Aorta (tissue), 5 donors: ENCODE results near the gene DVL1. TPM values are rescaled to one million over a fixed set of nuclear protein-coding genes. Genes with fewer than 3 reads are reported as not detected.

Experiments
- ATAC-seq: fragments of 200-7000 bp; cut with Tn5 transposase; one replicate; pipeline ENCODE4 v1.9.1; 2022; ENCODE audit warnings: moderate library complexity; ENCODE audit not compliant: low FRiP score
- DNase-seq, 2 donors: peaks; one replicate each; pipeline ENCODE4 v3.0.0-alpha.2; 2020
- H3K27ac ChIP-seq, 2 donors: one replicate each; pipeline ENCODE4 v1.5.1; 2013; ENCODE audit warnings: low read length in 2 of 2, mild to moderate bottlenecking in 2 of 2, moderate library complexity in 2 of 2, control low read depth in 1 of 2, inconsistent platforms in 1 of 2, low read depth in 1 of 2
- H3K27me3 ChIP-seq, 2 donors: one replicate each; pipeline ENCODE4 v1.6.1; 2013; ENCODE audit warnings: control low read depth in 1 of 2, low read length in 1 of 2, mild to moderate bottlenecking in 1 of 2, moderate library complexity in 1 of 2; ENCODE audit not compliant: insufficient read depth in 2 of 2, control insufficient read depth in 1 of 2
- H3K36me3 ChIP-seq, 2 donors: one replicate each; pipeline ENCODE4 v1.6.1; 2013; ENCODE audit warnings: control low read depth in 1 of 2, low read length in 1 of 2, mild to moderate bottlenecking in 1 of 2; ENCODE audit not compliant: insufficient read depth in 2 of 2, control insufficient read depth in 1 of 2
- H3K4me1 ChIP-seq, 2 donors: one replicate each; pipeline ENCODE4 v1.6.1; 2013; ENCODE audit warnings: low read length in 2 of 2, control low read depth in 1 of 2, mild to moderate bottlenecking in 1 of 2, moderate library complexity in 1 of 2; ENCODE audit not compliant: insufficient read depth in 2 of 2, control insufficient read depth in 1 of 2
- H3K4me3 ChIP-seq, 2 donors: one replicate each; pipeline ENCODE4 v1.5.1; 2013; ENCODE audit warnings: low read length in 2 of 2, control low read depth in 1 of 2, mild to moderate bottlenecking in 1 of 2
- H3K9me3 ChIP-seq: one replicate; pipeline ENCODE4 v1.6.1; 2013; ENCODE audit warnings: mild to moderate bottlenecking, low read length; ENCODE audit not compliant: control insufficient read depth
- WGBS, 2 donors: extraction: QIAGEN DNeasy Blood & Tissue Kit; methylation state at CpG; one replicate each; pipeline ENCODE4 v1.1.7; 2013; 5-methylcytosine and 5-hydroxymethylcytosine counted together
- intact Hi-C, 2 donors: fragments of 100-400 bp; cut with DNase I; formaldehyde crosslinking; loops; one replicate each; pipeline versions ENCODE4 v1.14.2 to v1.15.0; 2022
- polyA plus RNA-seq, 2 donors: library from polyadenylated mRNA; stranded (reverse); fragments of 200-250 nt; gene quantifications; one replicate each; pipeline ENCODE4 v1.2.3, GENCODE V29; 2013
- total RNA-seq, 2 donors: library from RNA; stranded (reverse); fragmentation: NEBNext Ultra II Directional; extraction: Animal tissue kit (Norgen Biotek cat#: 25700); gene quantifications; one replicate each; pipeline ENCODE4 v1.2.1, GENCODE V29; 2021
- donor health status: healthy with polysubstance abuse.
- donor health status: Bipolar disorder and iron deficiency.
- donor health status: DM: no; HTN: no; CAD: no.
- donor health status: DM: no; HTN: no; CAD: no.
- donor health status: DM: yes; HTN: yes; CAD: no.

The DVL1 gene
- total and polyA plus RNA-seq, 4 donors, result 21.2 to 71.9 (median 51.2) TPM

DNA sequence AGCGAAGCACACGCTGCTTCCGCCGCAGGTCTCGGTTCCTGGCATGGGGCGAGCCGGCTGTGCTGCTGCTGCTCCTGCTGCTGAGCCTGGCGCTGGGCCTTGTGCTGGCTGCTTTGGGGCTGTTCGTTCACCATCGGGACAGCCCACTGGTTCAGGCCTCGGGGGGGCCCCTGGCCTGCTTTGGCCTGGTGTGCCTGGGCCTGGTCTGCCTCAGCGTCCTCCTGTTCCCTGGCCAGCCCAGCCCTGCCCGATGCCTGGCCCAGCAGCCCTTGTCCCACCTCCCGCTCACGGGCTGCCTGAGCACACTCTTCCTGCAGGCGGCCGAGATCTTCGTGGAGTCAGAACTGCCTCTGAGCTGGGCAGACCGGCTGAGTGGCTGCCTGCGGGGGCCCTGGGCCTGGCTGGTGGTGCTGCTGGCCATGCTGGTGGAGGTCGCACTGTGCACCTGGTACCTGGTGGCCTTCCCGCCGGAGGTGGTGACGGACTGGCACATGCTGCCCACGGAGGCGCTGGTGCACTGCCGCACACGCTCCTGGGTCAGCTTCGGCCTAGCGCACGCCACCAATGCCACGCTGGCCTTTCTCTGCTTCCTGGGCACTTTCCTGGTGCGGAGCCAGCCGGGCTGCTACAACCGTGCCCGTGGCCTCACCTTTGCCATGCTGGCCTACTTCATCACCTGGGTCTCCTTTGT lies 15.5 kb downstream of the DVL1 start:
- no peaks in the 10 kb centered on the region for H3K4me1 ChIP-seq
- no peak overlapping the region for H3K27ac ChIP-seq
- no peak overlapping the region for H3K4me3 ChIP-seq
- ATAC-seq (no peak), DNase-seq (no peak)
- intact Hi-C loops, result no loop called here
- no peaks in the 10 kb centered on the region for H3K9me3 ChIP-seq
- WGBS, 2 donors, result 75 to 81% methylated on average over 36 of the region's 36 CpGs
- no peaks in the 10 kb centered on the region for H3K27me3 ChIP-seq
- H3K36me3 ChIP-seq, result no peaks in the 10 kb centered on the region

DNA sequence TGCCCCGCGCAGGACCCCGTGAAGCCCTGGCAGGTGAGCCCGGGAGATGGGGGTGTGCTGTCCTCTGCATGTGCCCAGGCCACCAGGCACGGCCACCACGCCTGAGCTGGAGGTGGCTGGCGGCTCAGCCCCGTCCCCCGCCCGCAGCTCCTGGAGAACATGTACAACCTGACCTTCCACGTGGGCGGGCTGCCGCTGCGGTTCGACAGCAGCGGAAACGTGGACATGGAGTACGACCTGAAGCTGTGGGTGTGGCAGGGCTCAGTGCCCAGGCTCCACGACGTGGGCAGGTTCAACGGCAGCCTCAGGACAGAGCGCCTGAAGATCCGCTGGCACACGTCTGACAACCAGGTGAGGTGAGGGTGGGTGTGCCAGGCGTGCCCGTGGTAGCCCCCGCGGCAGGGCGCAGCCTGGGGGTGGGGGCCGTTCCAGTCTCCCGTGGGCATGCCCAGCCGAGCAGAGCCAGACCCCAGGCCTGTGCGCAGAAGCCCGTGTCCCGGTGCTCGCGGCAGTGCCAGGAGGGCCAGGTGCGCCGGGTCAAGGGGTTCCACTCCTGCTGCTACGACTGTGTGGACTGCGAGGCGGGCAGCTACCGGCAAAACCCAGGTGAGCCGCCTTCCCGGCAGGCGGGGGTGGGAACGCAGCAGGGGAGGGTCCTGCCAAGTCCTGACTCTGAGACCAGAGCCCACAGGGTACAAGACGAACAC lies 16.3 kb downstream of the DVL1 start:
- no peaks in the 10 kb centered on the region for H3K27me3 ChIP-seq
- no peak for ATAC-seq
- no peak overlapping the region for H3K4me3 ChIP-seq
- H3K9me3 ChIP-seq, result no peaks in the 10 kb centered on the region
- intact Hi-C loops, result no loop called here
- H3K4me1 ChIP-seq, result no peaks in the 10 kb centered on the region
- H3K36me3 ChIP-seq, result no peaks in the 10 kb centered on the region
- H3K27ac ChIP-seq, result no peak overlapping the region
- WGBS, 2 donors, result 81 to 82% methylated on average over 38 to 48 of the region's 48 CpGs
- no peak for DNase-seq

DNA sequence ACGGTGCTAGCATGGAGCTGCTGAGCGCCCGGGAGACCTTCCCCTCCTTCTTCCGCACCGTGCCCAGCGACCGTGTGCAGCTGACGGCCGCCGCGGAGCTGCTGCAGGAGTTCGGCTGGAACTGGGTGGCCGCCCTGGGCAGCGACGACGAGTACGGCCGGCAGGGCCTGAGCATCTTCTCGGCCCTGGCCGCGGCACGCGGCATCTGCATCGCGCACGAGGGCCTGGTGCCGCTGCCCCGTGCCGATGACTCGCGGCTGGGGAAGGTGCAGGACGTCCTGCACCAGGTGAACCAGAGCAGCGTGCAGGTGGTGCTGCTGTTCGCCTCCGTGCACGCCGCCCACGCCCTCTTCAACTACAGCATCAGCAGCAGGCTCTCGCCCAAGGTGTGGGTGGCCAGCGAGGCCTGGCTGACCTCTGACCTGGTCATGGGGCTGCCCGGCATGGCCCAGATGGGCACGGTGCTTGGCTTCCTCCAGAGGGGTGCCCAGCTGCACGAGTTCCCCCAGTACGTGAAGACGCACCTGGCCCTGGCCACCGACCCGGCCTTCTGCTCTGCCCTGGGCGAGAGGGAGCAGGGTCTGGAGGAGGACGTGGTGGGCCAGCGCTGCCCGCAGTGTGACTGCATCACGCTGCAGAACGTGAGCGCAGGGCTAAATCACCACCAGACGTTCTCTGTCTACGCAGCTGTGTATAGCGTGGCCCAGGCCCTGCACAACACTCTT lies 17.0 kb downstream of the DVL1 start:
- no peaks in the 10 kb centered on the region for H3K36me3 ChIP-seq

DNA sequence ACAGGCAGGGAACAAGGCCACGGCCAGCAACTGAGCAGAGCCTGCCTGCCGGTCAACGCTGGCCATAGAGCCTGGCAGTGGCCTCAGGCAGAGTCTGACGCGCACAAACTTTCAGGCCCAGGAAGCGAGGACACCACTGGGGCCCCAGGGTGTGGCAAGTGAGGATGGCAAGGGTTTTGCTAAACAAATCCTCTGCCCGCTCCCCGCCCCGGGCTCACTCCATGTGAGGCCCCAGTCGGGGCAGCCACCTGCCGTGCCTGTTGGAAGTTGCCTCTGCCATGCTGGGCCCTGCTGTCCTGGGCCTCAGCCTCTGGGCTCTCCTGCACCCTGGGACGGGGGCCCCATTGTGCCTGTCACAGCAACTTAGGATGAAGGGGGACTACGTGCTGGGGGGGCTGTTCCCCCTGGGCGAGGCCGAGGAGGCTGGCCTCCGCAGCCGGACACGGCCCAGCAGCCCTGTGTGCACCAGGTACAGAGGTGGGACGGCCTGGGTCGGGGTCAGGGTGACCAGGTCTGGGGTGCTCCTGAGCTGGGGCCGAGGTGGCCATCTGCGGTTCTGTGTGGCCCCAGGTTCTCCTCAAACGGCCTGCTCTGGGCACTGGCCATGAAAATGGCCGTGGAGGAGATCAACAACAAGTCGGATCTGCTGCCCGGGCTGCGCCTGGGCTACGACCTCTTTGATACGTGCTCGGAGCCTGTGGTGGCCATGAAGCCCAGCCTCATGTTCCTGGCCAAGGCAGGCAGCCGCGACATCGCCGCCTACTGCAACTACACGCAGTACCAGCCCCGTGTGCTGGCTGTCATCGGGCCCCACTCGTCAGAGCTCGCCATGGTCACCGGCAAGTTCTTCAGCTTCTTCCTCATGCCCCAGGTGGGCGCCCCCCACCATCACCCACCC lies 17.9 kb downstream of the DVL1 start, which contains the start of gene TAS1R3:
TSS of gene TAS1R3 (plus strand) at position 213 of the 898 bp plus-strand sequence. CDS start at position 279, 66 bp downstream.
- ATAC-seq (no peak), DNase-seq (no peak)
- Histone ChIP-seq H3K4me3 (no peak within 1 kb of the TSS), H3K36me3 (no peaks in the 10 kb centered on the region), H3K9me3 (no peaks in the 10 kb centered on the region), H3K27me3 (no peaks in the 10 kb centered on the region), H3K4me1 (no peaks in the 10 kb centered on the region), H3K27ac (no peak within 1 kb of the TSS)
- 74 to 75% methylated on average over 41 of the region's 41 CpGs for WGBS, 2 donors
- intact Hi-C loops, result no loop called here

More for the DNA sequence above, 17.0 kb downstream of the DVL1 start:
- Histone ChIP-seq H3K9me3 (no peaks in the 10 kb centered on the region), H3K27ac (no peak overlapping the region), H3K4me1 (no peaks in the 10 kb centered on the region), H3K4me3 (no peak overlapping the region), H3K27me3 (no peaks in the 10 kb centered on the region)
- intact Hi-C loops, result no loop called here
- WGBS, 2 donors, result 83 to 87% methylated on average over 57 of the region's 57 CpGs
- no peak for DNase-seq
- no peak for ATAC-seq

DNA sequence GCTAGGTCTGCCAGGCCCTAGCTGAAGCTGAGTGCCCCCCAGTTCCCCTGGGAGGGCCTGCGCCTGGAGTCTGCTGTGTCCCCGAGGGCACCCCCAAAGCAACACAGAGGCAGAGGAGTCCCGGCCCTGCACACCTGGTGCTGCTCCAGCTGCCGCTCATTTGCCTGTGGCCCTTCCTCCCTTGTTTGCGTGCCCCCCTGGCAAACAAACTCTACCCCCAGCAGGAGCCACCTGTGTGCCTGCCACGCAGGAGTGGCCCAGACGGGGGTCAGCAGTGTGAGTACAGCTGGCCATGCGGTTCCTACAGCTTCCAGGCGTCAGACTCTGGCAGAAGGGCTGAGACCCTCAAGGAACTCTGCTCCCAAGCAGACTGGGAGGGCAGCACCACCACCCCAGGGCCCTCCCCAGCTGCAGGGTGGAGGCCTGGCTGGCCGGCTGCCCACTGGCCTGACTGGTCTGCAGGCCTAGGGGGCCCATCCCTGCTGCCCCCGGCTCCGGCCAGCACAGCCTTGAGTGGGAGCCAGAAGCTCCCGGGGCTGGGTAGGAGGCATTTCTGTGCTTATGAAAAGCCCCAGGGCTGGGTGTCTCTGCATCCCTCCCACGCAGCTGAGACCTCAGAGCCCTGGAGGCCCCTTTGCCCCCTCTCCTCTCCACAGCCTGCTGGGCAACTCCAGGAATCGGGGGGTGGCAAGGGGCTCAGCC lies 18.7 kb downstream of the DVL1 start:
- no peak for ATAC-seq
- DNase-seq, result no peak
- WGBS, 2 donors, result 60 to 64% methylated on average over 15 of the region's 15 CpGs
- H3K27me3 ChIP-seq, result no peaks in the 10 kb centered on the region
- H3K27ac ChIP-seq, result no peak overlapping the region
- H3K36me3 ChIP-seq, result no peaks in the 10 kb centered on the region
- no peak overlapping the region for H3K4me3 ChIP-seq
- H3K9me3 ChIP-seq, result no peaks in the 10 kb centered on the region
- intact Hi-C loops, result no loop called here
- H3K4me1 ChIP-seq, result no peaks in the 10 kb centered on the region

DNA sequence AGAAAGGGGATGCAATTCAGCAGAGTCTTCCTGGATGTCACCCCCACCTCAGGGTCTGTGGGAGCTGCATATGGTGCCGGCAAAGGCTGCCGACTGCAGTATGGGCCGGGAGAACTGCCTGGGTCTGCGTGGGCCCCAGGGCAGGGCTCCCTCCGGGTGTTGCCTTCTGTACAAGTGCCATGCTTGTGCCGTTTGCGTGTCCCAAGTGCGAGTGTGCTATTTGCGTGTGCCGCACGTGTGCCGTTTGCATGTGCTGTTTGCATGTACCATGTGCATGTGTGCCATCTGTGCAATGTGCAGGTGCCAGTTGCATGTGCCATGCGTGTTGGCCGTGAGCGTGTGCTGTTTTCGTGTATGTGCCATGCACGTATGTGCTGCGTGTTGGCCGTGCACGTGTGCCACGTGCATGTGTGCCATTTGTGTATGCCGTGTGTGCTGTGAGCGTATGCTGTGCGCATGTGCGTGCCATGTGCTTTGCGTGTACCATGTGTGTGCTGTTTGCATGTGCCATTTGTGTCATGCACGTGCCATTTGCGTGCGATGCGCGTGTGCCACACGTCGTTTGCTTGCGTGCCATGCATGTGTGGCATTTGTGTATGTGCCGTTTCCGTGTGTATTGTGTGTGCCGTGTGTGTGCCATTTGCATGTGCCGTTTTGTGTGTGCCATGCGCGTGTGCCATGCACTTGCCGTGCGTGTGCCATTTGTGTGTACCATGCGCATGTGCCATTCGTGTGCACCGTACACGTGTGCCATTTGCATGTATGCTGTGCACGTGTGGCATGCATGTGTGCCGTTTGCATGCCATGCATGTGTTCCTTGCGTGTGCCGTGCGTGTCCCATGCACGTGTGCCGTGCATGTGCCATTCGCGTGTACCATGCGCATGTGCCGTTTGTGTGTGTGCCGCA lies 19.7 kb downstream of the DVL1 start:
- intact Hi-C loops, result no loop called here
- Histone ChIP-seq H3K4me1 (no peaks in the 10 kb centered on the region), H3K4me3 (no peak overlapping the region), H3K27ac (no peak overlapping the region), H3K27me3 (no peaks in the 10 kb centered on the region), H3K9me3 (no peaks in the 10 kb centered on the region), H3K36me3 (no peaks in the 10 kb centered on the region)
- WGBS, 2 donors, result 90% methylated on average over 58 of the region's 58 CpGs
- DNase-seq (no peak), ATAC-seq (no peak)

DNA sequence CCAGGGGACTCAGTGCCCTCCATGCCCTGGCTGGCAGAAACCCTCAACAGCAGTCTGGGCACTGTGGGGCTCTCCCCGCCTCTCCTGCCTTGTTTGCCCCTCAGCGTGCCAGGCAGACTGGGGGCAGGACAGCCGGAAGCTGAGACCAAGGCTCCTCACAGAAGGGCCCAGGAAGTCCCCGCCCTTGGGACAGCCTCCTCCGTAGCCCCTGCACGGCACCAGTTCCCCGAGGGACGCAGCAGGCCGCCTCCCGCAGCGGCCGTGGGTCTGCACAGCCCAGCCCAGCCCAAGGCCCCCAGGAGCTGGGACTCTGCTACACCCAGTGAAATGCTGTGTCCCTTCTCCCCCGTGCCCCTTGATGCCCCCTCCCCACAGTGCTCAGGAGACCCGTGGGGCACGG lies 21.0 kb downstream of the DVL1 start:
- H3K9me3 ChIP-seq, result no peaks in the 10 kb centered on the region
- ATAC-seq (no peak), DNase-seq (no peak)
- no peaks in the 10 kb centered on the region for H3K4me1 ChIP-seq
- intact Hi-C loops, result no loop called here
- H3K27me3 ChIP-seq, result no peaks in the 10 kb centered on the region
- no peak overlapping the region for H3K4me3 ChIP-seq
- H3K27ac ChIP-seq, result no peak overlapping the region
- H3K36me3 ChIP-seq, result no peaks in the 10 kb centered on the region
- WGBS, 2 donors, result 67 to 73% methylated on average over 14 to 15 of the region's 15 CpGs
